ENCODE results near the gene TFDP2. TPM values are rescaled to one million over a fixed set of nuclear protein-coding genes. Genes with fewer than 3 reads are reported as not detected.
"Not testable (repeated sequence)": the region's sequence is repeated elsewhere in the genome, so short reads cannot be mapped to it uniquely, and the experiment has no call there.

The TFDP2 gene
- total and polyA plus RNA-seq, 5 donors from 2014 or later, result 12.3 to 26.5 (median 13.8) TPM

DNA sequence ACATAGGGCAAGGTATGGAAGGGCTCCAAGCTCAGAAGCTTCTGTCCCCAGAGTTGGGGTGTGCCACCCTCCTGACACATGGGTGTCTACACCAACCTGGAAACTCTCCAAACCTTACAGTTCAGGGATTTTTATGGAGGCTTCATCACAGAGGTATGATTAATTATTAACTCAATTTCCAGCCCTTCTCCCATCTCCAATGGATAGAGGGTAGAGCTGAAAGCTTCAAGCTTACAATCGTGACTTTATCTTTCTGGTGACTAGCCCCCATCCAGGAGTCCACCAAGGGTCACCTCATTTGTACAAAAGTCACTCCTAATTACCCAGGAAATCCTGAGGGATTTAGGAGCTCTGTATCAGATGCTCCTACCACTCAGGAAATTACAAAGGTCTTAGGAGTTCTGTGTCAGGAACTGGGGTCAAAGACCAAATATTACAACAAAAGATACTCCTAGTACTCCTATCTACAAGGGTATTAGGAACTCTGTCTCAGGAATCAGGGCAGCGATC lies 62.7 kb downstream of the TFDP2 start:
- H3K27ac ChIP-seq (ENCODE audit: insufficient read depth, low read length, poor library complexity, severe bottlenecking), result no peak overlapping the region
- Mint-ChIP-seq H3K4me3 (no peak overlapping the region), H3K9me3 (peaks cover 0 to 5% (median 0%) of the 10 kb centered on the region in 7 donors), H3K4me1 (no peaks in the 10 kb centered on the region), H3K36me3 (peaks cover 28% of the 10 kb centered on the region), H3K27ac (no peak overlapping the region), H3K27me3 (peaks cover 5% of the 10 kb centered on the region)
- no peaks in the 10 kb centered on the region for H3K36me3 ChIP-seq (ENCODE audit: control insufficient read depth, insufficient read depth, low read length)
- no peaks in the 10 kb centered on the region for H3K27me3 ChIP-seq (ENCODE audit: control insufficient read depth, insufficient read depth, low read length)
- H3K4me3 ChIP-seq (ENCODE audit: low read depth, low read length), result no peak overlapping the region
- no peak for DNase-seq
- ATAC-seq (ENCODE audit: low read depth in 2 of 2), result no peak
- no peaks in the 10 kb centered on the region for H3K4me1 ChIP-seq (ENCODE audit: control insufficient read depth, insufficient read depth, low read length, poor library complexity, severe bottlenecking)
- H3K9me3 ChIP-seq (ENCODE audit: control insufficient read depth in 2 of 2, low read length in 2 of 2), result no peaks in the 10 kb centered on the region

DNA sequence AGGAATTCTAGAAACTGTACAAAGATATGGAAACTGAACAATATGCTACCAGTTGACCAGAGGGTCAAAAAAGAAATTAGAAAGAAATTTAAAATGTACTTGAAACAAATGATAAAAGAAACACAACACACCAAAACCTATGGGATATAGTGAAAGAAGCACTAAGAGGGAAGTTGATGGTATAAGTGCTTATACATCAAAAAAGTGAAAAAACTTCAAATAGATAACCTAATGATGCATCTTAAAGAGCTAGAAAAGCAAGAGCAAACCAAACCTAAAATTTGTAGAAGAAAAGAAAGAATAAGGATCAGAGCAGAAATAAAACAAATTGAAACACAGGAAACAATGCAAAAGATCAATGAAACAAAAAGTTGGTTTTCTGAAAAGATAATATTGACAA lies 68.2 kb downstream of the TFDP2 start:
- H3K4me3 ChIP-seq (ENCODE audit: low read depth, low read length), result no peak overlapping the region
- H3K27ac ChIP-seq (ENCODE audit: insufficient read depth, low read length, poor library complexity, severe bottlenecking), result no peak overlapping the region
- Mint-ChIP-seq H3K9me3 (peaks cover 0 to 15% (median 5%) of the 10 kb centered on the region in 7 donors), H3K4me3 (no peak overlapping the region), H3K27me3 (peaks cover 8% of the 10 kb centered on the region), H3K36me3 (peaks cover 29% of the 10 kb centered on the region), H3K4me1 (peaks cover 0 to 8% (median 3%) of the 10 kb centered on the region in 4 donors), H3K27ac (no peak overlapping the region)
- DNase-seq (no peak), ATAC-seq (ENCODE audit: low read depth in 2 of 2) (no peak)
- H3K9me3 ChIP-seq (ENCODE audit: control insufficient read depth in 2 of 2, low read length in 2 of 2), result no peaks in the 10 kb centered on the region
- no peaks in the 10 kb centered on the region for H3K36me3 ChIP-seq (ENCODE audit: control insufficient read depth, insufficient read depth, low read length)
- H3K4me1 ChIP-seq (ENCODE audit: control insufficient read depth, insufficient read depth, low read length, poor library complexity, severe bottlenecking), result no peaks in the 10 kb centered on the region
- H3K27me3 ChIP-seq (ENCODE audit: control insufficient read depth, insufficient read depth, low read length), result no peaks in the 10 kb centered on the region

DNA sequence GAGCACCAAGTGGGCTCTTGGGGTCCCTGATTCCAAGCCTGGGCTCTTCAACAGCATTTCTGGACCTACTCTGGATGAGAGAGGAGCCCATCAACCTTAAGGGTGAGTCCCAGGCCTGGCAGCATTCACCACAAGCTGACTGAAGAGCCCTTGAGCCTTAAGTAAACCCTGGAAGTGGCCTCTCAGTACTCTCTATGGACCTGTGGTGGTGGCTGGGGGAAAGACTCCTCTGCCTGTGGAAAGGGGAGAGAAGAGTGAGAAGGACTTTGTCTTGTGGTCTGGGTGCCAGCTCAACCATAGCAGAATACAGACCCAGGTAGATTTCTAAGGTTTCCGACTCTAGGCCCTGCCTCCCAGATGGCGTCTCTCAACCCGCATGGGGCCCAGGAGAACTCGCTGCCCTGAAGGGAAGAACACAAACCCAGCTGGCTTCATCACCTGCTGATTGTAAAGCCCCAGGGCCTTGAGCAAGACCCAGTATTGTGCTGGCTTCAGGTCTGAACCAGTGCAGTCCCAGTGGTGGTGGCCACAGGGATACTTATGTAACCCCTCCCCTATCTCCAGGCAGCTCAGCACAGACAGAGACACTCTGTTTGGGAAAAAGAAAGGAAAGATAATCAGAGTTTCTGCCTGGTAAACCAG lies 71.4 kb downstream of the TFDP2 start:
- H3K36me3 Mint-ChIP-seq, result peaks cover 14% of the 10 kb centered on the region
- Histone ChIP-seq H3K4me1 (ENCODE audit: control insufficient read depth, insufficient read depth, low read length, poor library complexity, severe bottlenecking) (no peaks in the 10 kb centered on the region), H3K27me3 (ENCODE audit: control insufficient read depth, insufficient read depth, low read length) (no peaks in the 10 kb centered on the region), H3K27ac (ENCODE audit: insufficient read depth, low read length, poor library complexity, severe bottlenecking) (no peak overlapping the region), H3K4me3 (ENCODE audit: low read depth, low read length) (no peak overlapping the region), H3K36me3 (ENCODE audit: control insufficient read depth, insufficient read depth, low read length) (no peaks in the 10 kb centered on the region), H3K9me3 (ENCODE audit: control insufficient read depth in 2 of 2, low read length in 2 of 2) (no peaks in the 10 kb centered on the region)
- no peak overlapping the region for H3K27ac Mint-ChIP-seq
- DNase-seq (no peak), ATAC-seq (ENCODE audit: low read depth in 2 of 2) (no peak)
- peaks cover 0 to 8% (median 3%) of the 10 kb centered on the region in 4 donors for H3K4me1 Mint-ChIP-seq
- peaks cover 0 to 11% (median 4%) of the 10 kb centered on the region in 7 donors for H3K9me3 Mint-ChIP-seq
- peaks cover 8% of the 10 kb centered on the region for H3K27me3 Mint-ChIP-seq
- no peak overlapping the region for H3K4me3 Mint-ChIP-seq

DNA sequence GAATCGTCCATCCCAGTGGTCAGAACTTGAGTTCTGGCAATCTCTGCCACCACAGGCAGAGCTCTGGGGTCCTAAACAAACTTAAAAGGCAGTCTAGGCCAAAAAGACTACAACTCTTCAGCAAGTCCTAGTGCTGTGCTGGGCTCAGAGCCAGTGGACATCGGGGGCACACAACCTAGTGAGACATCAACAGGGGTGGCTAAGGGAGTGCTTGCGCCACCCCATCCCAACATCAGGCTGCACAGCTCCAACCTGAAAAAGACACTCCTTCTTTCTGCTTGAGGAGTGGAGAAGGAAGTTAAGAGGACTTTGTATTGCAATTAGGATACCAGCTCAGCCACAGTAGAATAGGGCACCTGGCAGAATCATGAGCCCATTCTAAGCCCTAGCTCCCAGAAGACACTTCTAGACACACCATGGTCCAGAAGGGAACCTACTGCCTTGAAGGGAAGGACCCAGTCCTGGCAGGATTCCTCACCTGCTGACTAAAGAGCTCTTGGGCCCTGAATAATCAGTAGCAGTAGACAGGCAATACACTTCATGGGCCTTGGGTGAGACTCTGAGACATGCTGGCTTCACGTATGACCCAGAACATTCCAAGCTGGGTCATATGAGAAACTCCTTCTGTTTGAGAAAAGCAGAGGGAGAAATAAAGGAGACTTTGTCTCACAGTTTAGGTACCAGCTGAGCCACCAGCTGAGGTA lies 72.0 kb downstream of the TFDP2 start:
- Histone ChIP-seq H3K4me3 (ENCODE audit: low read depth, low read length) (no peak overlapping the region), H3K9me3 (ENCODE audit: control insufficient read depth in 2 of 2, low read length in 2 of 2) (no peaks in the 10 kb centered on the region), H3K4me1 (ENCODE audit: control insufficient read depth, insufficient read depth, low read length, poor library complexity, severe bottlenecking) (no peaks in the 10 kb centered on the region), H3K36me3 (ENCODE audit: control insufficient read depth, insufficient read depth, low read length) (no peaks in the 10 kb centered on the region), H3K27me3 (ENCODE audit: control insufficient read depth, insufficient read depth, low read length) (no peaks in the 10 kb centered on the region), H3K27ac (ENCODE audit: insufficient read depth, low read length, poor library complexity, severe bottlenecking) (no peak overlapping the region)
- DNase-seq (no peak), ATAC-seq (ENCODE audit: low read depth in 2 of 2) (no peak)
- Mint-ChIP-seq H3K36me3 (peaks cover 19% of the 10 kb centered on the region), H3K4me1 (peaks cover 0 to 8% (median 3%) of the 10 kb centered on the region in 4 donors), H3K9me3 (peaks cover 0 to 11% (median 3%) of the 10 kb centered on the region in 7 donors), H3K4me3 (peak overlapping the region in 1 of 4 donors; percentile 43), H3K27me3 (peaks cover 8% of the 10 kb centered on the region), H3K27ac (no peak overlapping the region)

DNA sequence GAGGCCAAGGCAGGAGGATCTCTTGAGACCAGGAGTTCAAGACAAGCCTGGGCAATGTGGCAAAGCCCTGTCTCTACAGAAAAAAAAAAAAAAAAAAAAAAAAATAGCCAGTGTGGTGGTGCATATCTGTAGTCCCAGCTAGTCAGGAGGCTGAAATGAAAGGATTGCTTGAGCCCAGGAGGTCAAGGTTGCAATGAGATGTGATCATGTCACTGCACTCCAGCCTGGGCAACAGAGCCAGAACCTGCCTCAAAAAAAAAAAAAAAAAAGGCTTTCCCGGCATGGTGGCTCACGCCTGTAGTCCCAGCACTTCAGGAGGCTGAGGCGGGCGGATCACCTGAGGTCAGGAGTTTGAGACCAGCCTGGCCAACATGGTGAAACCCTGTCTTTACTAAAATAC lies 73.7 kb downstream of the TFDP2 start:
- not testable (repeated sequence) for DNase-seq; H3K36me3 ChIP-seq (ENCODE audit: control insufficient read depth, insufficient read depth, low read length); H3K4me1 ChIP-seq (ENCODE audit: control insufficient read depth, insufficient read depth, low read length, poor library complexity, severe bottlenecking); H3K9me3 ChIP-seq (ENCODE audit: control insufficient read depth in 2 of 2, low read length in 2 of 2); H3K27me3 ChIP-seq (ENCODE audit: control insufficient read depth, insufficient read depth, low read length); H3K27me3 Mint-ChIP-seq; H3K4me3 Mint-ChIP-seq; H3K4me1 Mint-ChIP-seq; H3K4me3 ChIP-seq (ENCODE audit: low read depth, low read length); H3K27ac ChIP-seq (ENCODE audit: insufficient read depth, low read length, poor library complexity, severe bottlenecking); ATAC-seq (ENCODE audit: low read depth in 2 of 2); H3K27ac Mint-ChIP-seq
- Mint-ChIP-seq H3K36me3 (peaks cover 20% of the 10 kb centered on the region), H3K9me3 (peaks cover 0 to 11% (median 3%) of the 10 kb centered on the region in 7 donors)

DNA sequence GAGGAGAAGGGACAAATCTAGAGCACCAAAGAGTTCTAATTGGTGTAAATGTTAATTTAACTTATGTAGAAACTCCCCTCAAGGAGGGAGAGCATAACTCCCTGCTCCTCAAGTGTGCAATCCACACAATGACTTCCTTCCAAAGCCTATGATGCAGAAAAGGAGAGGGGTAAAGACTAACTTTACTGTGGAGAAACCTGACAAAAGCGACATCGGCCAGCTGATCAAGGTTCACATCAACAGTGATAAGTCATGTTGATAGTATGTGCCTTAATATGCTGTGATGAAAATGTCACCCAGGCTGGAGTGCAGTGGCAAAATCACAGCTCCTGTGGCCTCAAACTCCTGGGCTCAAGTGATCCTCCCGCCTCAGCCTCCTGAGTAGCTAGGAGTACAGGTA lies 76.5 kb downstream of the TFDP2 start:
- Mint-ChIP-seq H3K36me3 (peaks cover 9% of the 10 kb centered on the region), H3K4me3 (no peak overlapping the region), H3K27me3 (no peaks in the 10 kb centered on the region), H3K9me3 (peaks cover 0 to 4% (median 0%) of the 10 kb centered on the region in 7 donors), H3K27ac (no peak overlapping the region), H3K4me1 (peaks cover 0 to 2% (median 0%) of the 10 kb centered on the region in 4 donors)
- H3K4me1 ChIP-seq (ENCODE audit: control insufficient read depth, insufficient read depth, low read length, poor library complexity, severe bottlenecking), result no peaks in the 10 kb centered on the region
- H3K36me3 ChIP-seq (ENCODE audit: control insufficient read depth, insufficient read depth, low read length), result no peaks in the 10 kb centered on the region
- H3K9me3 ChIP-seq (ENCODE audit: control insufficient read depth in 2 of 2, low read length in 2 of 2), result no peaks in the 10 kb centered on the region
- no peak overlapping the region for H3K27ac ChIP-seq (ENCODE audit: insufficient read depth, low read length, poor library complexity, severe bottlenecking)
- H3K27me3 ChIP-seq (ENCODE audit: control insufficient read depth, insufficient read depth, low read length), result no peaks in the 10 kb centered on the region
- ATAC-seq (ENCODE audit: low read depth in 2 of 2) (no peak), DNase-seq (no peak)
- no peak overlapping the region for H3K4me3 ChIP-seq (ENCODE audit: low read depth, low read length)

DNA sequence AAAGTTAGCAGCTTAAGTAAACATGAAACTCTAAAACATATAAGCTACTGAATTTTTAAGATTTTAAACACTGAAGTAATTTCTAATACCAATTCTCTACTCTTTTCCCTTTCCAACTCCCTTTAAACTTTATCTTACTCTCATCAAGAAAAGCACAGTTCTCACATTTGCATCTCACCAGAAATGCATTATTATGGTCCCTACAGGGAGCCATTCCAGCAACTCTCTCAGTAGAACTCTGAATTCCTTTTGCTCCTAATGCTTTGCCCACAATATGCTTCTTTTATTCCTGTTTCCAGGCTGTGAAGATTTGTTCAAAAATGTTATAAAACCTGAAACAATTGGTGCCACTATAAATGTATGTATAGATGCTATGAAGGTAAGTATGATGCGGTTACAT lies 83.4 kb downstream of the TFDP2 start:
- Histone ChIP-seq H3K9me3 (ENCODE audit: control insufficient read depth in 2 of 2, low read length in 2 of 2) (no peaks in the 10 kb centered on the region), H3K4me3 (ENCODE audit: low read depth, low read length) (no peak overlapping the region), H3K4me1 (ENCODE audit: control insufficient read depth, insufficient read depth, low read length, poor library complexity, severe bottlenecking) (no peaks in the 10 kb centered on the region), H3K27me3 (ENCODE audit: control insufficient read depth, insufficient read depth, low read length) (no peaks in the 10 kb centered on the region), H3K36me3 (ENCODE audit: control insufficient read depth, insufficient read depth, low read length) (no peaks in the 10 kb centered on the region), H3K27ac (ENCODE audit: insufficient read depth, low read length, poor library complexity, severe bottlenecking) (no peak overlapping the region)
- no peak overlapping the region for H3K27ac Mint-ChIP-seq
- H3K36me3 Mint-ChIP-seq, result peaks cover 4% of the 10 kb centered on the region
- peaks cover 0 to 5% (median 0%) of the 10 kb centered on the region in 7 donors for H3K9me3 Mint-ChIP-seq
- H3K4me1 Mint-ChIP-seq, result peaks cover 0 to 3% (median 2%) of the 10 kb centered on the region in 4 donors
- no peaks in the 10 kb centered on the region for H3K27me3 Mint-ChIP-seq
- ATAC-seq (ENCODE audit: low read depth in 2 of 2) (no peak), DNase-seq (no peak)
- no peak overlapping the region for H3K4me3 Mint-ChIP-seq

Data from CD4-positive, CD25-positive, alpha-beta regulatory T cell (primary cell).